ACC112 (cell line): ENCODE results near the gene CTNNBIP1.
"Not testable (repeated sequence)": the region's sequence is repeated elsewhere in the genome, so short reads cannot be mapped to it uniquely, and the experiment has no call there.

Source experiments
- H2AFZ ChIP-seq: fragments of 200-600 bp; sonication (generic); one replicate; pipeline ENCODE4 v1.6.0; 2017; ENCODE audit warnings: antibody characterized with exemption, low read length; ENCODE audit not compliant: unreplicated experiment
- H3K27ac ChIP-seq: fragments of 200-600 bp; sonication (generic); 2 replicates; pipeline ENCODE4 v1.5.1; 2014; ENCODE audit warnings: low read depth, mild to moderate bottlenecking, antibody characterized with exemption, low read length, moderate library complexity
- H3K27me3 ChIP-seq: fragments of 200-600 bp; sonication (generic); 2 replicates; pipeline ENCODE4 v1.6.1; 2014; ENCODE audit warnings: mild to moderate bottlenecking, antibody characterized with exemption, low read length, moderate library complexity, mixed read lengths; ENCODE audit not compliant: insufficient read depth
- H3K36me3 ChIP-seq: fragments of 200-600 bp; sonication (generic); 2 replicates; pipeline ENCODE4 v1.6.1; 2016; ENCODE audit warnings: mild to moderate bottlenecking, antibody characterized with exemption, low read length, moderate library complexity, mixed read lengths; ENCODE audit not compliant: insufficient read depth
- H3K4me1 ChIP-seq: fragments of 200-600 bp; sonication (generic); one replicate; pipeline ENCODE4 v1.6.1; 2016; ENCODE audit warnings: low read length, mixed read lengths; ENCODE audit not compliant: insufficient read depth, unreplicated experiment, control insufficient read depth
- H3K4me3 ChIP-seq: fragments of 200-600 bp; sonication (generic); 2 replicates; pipeline ENCODE4 v1.5.1; 2014; ENCODE audit warnings: mild to moderate bottlenecking, low read depth, low read length
- H3K79me2 ChIP-seq: fragments of 200-600 bp; sonication (generic); one replicate; pipeline ENCODE4 v1.6.0; 2016; ENCODE audit warnings: low read length; ENCODE audit not compliant: control insufficient read depth, unreplicated experiment, insufficient read depth

The CTNNBIP1 gene

DNA sequence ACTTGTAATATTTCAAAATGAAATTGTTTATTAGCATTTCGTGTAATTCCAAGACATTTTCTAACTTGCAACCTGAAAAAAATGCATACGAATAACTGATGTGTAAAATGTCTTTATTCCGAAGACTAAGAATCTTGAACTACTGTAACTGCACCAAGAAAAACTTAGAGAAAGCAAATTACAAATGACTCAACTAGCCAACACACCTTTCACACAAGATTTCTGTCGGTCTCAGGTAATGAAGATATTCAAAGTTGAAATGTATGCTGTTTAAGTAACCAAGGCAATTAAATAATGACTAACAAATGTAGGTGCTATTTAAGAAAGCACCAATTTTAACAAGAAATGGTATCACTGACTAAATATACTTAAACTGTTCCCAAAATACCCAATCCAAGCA is 88.4 kb downstream of the CTNNBIP1 start:
- Histone ChIP-seq H3K4me3 (peak overlapping the region; percentile 99), H2AFZ (no peak overlapping the region), H3K27ac (no peak overlapping the region), H3K27me3 (no peaks in the 10 kb centered on the region), H3K36me3 (no peaks in the 10 kb centered on the region), H3K79me2 (peaks cover 48% of the 10 kb centered on the region), H3K4me1 (peaks cover 29% of the 10 kb centered on the region)

DNA sequence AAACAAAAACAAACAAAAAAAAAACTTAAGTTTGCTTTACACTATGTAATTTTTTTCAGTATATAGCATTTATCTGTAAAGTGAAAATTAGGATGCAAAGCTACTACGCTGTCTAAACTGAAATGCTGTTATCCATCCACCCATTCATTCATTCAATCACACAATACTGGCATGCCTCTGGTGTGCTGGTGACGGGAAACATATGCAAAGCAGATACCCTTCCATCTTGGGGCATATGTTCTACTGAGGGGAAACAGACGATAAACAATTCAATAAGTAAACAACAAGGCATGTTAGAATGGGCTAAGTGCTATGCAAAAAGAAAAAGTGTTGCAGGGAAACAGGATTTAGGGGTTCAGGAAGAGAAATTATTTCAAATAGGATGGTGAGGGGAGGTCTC is 89.5 kb downstream of the CTNNBIP1 start:
- H3K36me3 ChIP-seq = no peaks in the 10 kb centered on the region
- no peak overlapping the region for H3K4me3 ChIP-seq
- H3K4me1 ChIP-seq = peaks cover 23% of the 10 kb centered on the region
- peaks cover 55% of the 10 kb centered on the region for H3K79me2 ChIP-seq
- no peak overlapping the region for H2AFZ ChIP-seq
- no peaks in the 10 kb centered on the region for H3K27me3 ChIP-seq
- no peak overlapping the region for H3K27ac ChIP-seq

GRCh38 chr1:9817734-9818133 is 92.3 kb downstream of the CTNNBIP1 start:
- Histone ChIP-seq H3K79me2 (peaks cover 59% of the 10 kb centered on the region), H3K27me3 (no peaks in the 10 kb centered on the region), H3K36me3 (no peaks in the 10 kb centered on the region), H3K4me1 (peaks cover 11% of the 10 kb centered on the region), H2AFZ (no peak overlapping the region), H3K4me3 (no peak overlapping the region), H3K27ac (no peak overlapping the region)

DNA sequence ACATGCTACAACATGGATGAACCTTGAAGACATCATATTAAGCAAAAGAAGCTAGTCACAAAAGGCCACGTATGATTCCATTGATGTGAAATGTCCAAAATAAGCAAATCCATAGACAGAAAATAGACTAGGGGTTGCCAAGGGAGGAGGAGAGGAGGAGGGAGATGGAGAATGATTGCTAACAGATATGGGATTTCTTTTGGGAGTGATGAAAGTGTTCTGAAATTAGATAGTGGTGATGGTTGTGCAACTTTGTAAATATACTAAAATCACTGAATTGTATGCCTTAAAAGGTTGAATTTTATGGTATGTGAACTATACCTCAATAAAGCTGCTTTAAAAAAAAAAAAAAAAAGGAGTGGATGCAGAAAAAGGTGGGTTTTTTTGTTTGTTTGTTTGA is 93.9 kb downstream of the CTNNBIP1 start:
- no peak overlapping the region for H3K4me3 ChIP-seq
- H3K79me2 ChIP-seq = peaks cover 49% of the 10 kb centered on the region
- no peak overlapping the region for H2AFZ ChIP-seq
- H3K36me3 ChIP-seq = no peaks in the 10 kb centered on the region
- H3K27ac ChIP-seq = no peak overlapping the region
- H3K4me1 ChIP-seq = no peaks in the 10 kb centered on the region
- H3K27me3 ChIP-seq = no peaks in the 10 kb centered on the region

DNA sequence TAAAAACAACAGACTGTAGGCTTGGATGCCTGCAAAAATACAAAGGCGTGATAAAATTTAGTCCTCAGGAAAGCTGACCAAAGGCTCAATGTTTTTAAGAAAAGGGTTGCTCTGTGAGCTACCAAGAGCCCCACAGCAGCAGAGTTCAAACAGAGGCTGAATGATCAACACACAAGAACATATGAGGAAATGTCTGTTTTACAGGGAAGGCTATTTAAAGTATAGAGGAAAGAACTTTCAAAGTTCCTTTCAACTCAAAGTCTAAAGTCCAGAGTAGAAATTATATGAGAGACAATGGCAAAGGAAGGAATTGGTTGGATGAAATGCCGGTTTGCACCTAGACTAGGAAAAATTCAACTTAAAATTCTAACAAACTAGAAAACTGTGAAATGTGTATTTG is 94.9 kb downstream of the CTNNBIP1 start:
- Histone ChIP-seq H3K4me3 (no peak overlapping the region), H3K36me3 (no peaks in the 10 kb centered on the region), H2AFZ (no peak overlapping the region), H3K4me1 (no peaks in the 10 kb centered on the region), H3K27me3 (no peaks in the 10 kb centered on the region), H3K79me2 (peaks cover 42% of the 10 kb centered on the region), H3K27ac (no peak overlapping the region)

DNA sequence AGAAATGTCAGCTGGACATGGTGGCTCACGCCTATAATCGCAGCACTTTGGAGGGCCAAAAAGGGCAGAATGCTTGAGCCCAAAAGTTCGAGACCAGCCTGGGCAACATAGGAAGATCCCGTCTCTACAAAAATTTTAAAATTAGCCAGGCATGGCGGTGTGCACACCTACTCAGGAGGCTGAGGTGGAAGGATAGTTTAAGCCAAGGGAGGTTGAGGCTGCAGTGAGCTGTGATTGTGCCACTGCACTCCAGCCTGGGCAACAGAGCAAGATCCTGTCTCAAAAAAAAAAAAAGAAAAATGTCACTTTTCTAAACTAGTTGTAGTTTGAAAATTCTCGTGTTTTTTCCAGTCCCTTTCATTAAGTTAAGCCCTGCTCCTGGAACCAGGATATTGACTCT is 95.5 kb downstream of the CTNNBIP1 start:
- no peaks in the 10 kb centered on the region for H3K4me1 ChIP-seq
- peaks cover 37% of the 10 kb centered on the region for H3K79me2 ChIP-seq

DNA sequence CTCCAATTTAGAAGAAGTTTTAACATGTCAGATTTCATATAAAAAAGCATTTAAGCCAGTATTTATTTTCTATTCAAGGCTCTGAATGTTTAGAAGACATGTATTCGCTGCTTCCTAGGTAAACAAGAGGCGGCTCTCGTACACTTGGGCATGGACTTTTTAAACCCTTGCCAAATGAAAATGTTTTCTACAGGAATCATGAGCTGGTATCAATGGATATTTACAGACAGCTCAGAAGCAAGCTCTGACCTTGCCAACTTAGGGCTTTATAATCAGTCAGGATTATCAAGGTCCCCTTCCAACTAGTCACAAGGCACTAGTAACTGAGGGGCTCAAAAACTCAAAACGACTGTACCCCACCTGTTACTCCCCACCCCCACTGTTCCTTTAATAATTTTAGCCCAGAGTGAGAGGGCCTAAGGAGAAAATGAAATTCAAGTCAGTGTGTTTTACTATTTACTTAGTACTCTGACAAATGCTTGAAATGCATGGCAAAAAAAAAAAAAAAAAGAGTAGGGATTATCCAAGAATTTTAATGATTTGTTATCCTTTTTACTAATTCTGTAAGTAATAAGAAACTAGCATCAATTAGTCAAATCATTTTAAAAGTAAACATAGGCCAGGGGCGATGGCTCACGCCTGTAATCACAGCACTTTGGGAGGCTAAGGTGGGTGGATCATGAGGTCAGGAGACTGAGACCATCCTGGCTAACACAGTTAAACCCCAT is 98.7 kb downstream of the CTNNBIP1 start:
- Histone ChIP-seq H3K4me3 (no peak overlapping the region), H3K27me3 (no peaks in the 10 kb centered on the region), H3K4me1 (no peaks in the 10 kb centered on the region), H3K36me3 (no peaks in the 10 kb centered on the region), H3K27ac (no peak overlapping the region), H2AFZ (no peak overlapping the region), H3K79me2 (peaks cover 50% of the 10 kb centered on the region)

More for the DNA sequence above, 95.5 kb downstream of the CTNNBIP1 start:
- no peak overlapping the region for H3K27ac ChIP-seq
- no peak overlapping the region for H2AFZ ChIP-seq
- no peaks in the 10 kb centered on the region for H3K36me3 ChIP-seq
- H3K27me3 ChIP-seq = no peaks in the 10 kb centered on the region
- H3K4me3 ChIP-seq = no peak overlapping the region

GRCh38 chr1:9809100-9809510 is 101.0 kb downstream of the CTNNBIP1 start:
- Histone ChIP-seq H3K36me3 (no peaks in the 10 kb centered on the region), H3K4me1 (no peaks in the 10 kb centered on the region), H3K4me3 (no peak overlapping the region), H2AFZ (no peak overlapping the region), H3K79me2 (peaks cover 42% of the 10 kb centered on the region), H3K27me3 (no peaks in the 10 kb centered on the region), H3K27ac (no peak overlapping the region)

DNA sequence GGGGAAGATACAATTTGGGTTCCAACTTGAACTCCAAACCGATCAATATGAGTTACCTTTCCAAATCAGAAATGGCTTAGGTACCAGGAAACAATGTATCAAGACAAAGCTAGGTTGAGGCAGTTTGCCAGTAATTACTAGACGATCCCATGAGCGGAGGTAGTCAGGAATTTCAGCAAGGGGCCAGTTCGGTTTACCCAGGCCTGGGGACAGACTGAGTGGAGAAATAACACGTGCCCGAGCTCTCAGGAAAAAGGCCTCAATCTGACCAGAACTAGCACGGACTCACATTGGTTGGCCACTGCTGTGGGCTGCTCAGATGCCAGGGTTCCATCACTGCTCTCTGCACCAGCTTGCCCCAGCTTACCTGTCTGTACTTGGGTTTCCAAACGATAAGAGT is 101.6 kb downstream of the CTNNBIP1 start:
- H2AFZ ChIP-seq = no peak overlapping the region
- no peaks in the 10 kb centered on the region for H3K36me3 ChIP-seq
- H3K27me3 ChIP-seq = no peaks in the 10 kb centered on the region
- no peak overlapping the region for H3K27ac ChIP-seq
- H3K4me3 ChIP-seq = no peak overlapping the region
- no peaks in the 10 kb centered on the region for H3K4me1 ChIP-seq
- H3K79me2 ChIP-seq = peaks cover 42% of the 10 kb centered on the region

GRCh38 chr1:9807541-9807940 is 102.5 kb downstream of the CTNNBIP1 start:
- Histone ChIP-seq H3K27me3 (no peaks in the 10 kb centered on the region), H3K36me3 (no peaks in the 10 kb centered on the region), H3K4me3 (no peak overlapping the region), H3K79me2 (peaks cover 42% of the 10 kb centered on the region), H3K4me1 (no peaks in the 10 kb centered on the region), H3K27ac (no peak overlapping the region), H2AFZ (no peak overlapping the region)

- not testable (repeated sequence) for H3K27me3 ChIP-seq, H3K36me3 ChIP-seq, H3K4me1 ChIP-seq, H2AFZ ChIP-seq, H3K27ac ChIP-seq, H3K4me3 ChIP-seq
- peaks cover 40% of the 10 kb centered on the region for H3K79me2 ChIP-seq
These were observed 104.1 kb downstream of the CTNNBIP1 start for GRCh38 chr1:9805972-9806371.
